HPDE6-E6E7 (cell line): ENCODE measurements around the gene NKAIN2.

Source experiments
- DNase-seq: peaks from one replicate; pipeline ENCODE4 v3.0.0; 2011; ENCODE audit warnings: missing footprints; ENCODE audit errors: extremely low spot score

NKAIN2 gene

DNA sequence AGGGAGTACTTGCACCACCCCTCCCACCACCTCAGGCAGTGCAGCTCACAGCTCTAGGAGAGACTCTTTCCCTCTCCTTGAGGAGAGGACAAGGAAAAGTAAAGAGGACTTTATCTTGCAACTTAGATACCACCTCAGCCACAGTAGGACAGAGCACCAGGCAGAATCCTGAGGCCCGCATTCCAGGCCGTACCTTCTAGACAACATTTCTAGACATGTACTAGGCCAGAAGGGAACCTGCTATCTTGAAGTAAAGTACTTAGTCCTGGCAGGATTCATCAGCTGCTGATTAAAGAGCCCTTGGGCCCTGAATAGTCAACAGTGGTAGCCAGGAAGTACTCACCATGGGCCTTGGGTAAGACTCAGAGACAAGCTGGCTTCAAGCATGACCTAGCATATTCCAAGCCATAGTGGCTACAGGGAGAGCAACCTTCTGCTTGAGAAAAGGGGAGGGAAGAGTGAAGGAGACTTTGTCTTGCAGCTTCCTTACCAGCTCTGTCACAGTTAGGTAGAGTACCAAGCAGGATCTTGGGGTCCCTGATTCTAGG, 774.1 kb downstream of the NKAIN2 start:
- DNase-seq = no peak

GRCh38 chr6:124590001-124590400, 786.3 kb downstream of the NKAIN2 start:
- no peak for DNase-seq

DNA sequence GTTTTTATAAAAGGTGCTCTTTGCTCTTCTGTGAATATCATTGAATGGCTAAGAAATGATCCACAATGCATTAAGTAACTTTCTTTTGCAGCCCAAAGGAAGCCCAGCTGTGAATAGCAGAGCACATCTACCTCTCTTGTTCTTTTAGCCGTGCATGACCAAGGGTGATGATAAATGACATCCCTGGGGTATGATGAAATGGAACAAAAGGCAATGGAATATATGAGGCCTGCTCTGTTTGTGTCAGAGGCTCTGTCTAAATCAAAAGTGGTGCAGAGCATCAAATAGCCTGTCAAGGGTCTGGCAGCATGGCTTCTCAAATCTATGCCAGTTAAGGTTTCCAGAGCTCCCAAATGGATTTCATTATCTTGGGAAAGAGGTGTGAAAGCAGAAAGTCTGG, 796.0 kb downstream of the NKAIN2 start:
- no peak for DNase-seq

DNA sequence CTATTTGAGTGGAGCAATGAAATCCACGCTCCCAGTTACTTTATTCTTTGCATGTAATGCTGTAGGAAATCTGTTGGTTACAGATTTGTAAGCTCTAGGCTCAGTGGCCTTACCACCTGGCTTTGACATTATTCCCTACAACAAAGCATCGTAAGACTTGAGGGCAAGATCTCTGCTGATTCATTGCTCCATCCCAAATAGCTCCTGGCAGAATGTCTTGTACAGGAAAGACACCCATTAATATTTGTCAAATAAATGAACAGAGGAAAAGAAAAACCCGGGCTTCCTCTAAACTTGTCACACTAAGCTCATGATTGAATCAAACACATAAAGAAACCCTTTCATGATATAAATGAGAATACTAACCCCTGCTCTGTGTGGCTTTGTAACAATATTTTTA, 801.1 kb downstream of the NKAIN2 start:
- DNase-seq = no peak

- no peak for DNase-seq
Measured at GRCh38 chr6:124607119-124607627, 803.5 kb downstream of the NKAIN2 start.

GRCh38 chr6:124613031-124613430, 809.4 kb downstream of the NKAIN2 start:
- no peak for DNase-seq

DNA sequence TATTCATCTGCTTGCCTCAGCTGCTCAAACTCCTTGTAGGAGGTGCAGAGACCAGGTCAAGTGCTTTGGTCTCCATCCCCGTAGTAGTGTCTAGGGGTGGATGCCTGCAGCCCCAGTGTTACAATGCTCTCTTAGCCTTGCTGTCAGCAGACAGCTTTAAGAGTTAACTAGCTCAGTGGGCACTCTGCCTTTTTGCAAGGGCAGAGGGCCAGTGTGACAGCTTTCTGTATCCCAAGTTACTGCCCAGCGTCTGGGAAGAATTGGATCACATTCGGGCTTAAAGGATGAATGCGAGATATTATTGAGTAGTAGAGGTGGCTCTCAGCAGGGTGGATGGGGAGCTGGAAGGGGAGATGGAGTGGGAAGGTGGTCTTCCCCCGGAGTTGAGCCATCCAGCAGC, 818.7 kb downstream of the NKAIN2 start:
- DNase-seq = no peak

DNA sequence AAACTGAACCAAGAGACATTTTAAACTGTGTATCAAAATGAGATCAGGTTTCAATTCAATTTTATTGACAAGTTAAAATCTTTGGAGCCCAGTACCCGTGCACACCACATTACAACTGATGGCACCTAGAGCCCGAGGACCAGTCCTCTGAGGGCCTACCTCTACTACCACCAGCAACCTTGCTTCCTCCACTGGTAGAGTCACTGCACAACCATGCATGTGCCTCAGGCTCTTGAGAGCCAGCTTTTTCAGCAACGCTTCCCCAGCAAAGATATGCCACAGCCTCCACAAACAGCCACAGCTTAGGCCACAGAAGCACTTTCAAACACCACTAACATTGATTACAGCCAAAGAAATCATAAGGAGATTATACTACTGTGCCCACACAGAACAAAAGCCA, 830.0 kb downstream of the NKAIN2 start:
- DNase-seq = no peak

DNA sequence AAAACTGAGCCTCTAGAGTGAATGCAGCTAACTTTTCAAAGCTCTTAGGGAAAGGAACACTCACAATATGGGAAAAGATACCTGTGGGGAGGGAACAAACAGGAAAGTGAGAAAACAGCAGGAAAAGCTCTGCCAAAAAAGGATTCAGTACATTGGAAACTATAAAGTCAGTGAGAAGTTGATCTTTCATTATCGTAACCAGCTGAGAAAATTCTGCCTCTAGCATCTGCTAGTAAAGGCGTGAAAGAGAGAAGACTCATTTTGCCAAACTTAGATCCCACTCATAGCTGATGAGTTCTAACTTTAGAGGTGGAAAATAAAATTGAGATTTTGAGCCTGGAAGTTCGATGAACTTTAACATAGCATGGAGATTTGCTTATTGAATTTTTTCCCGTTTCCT, 836.8 kb downstream of the NKAIN2 start:
- DNase-seq = no peak

DNA sequence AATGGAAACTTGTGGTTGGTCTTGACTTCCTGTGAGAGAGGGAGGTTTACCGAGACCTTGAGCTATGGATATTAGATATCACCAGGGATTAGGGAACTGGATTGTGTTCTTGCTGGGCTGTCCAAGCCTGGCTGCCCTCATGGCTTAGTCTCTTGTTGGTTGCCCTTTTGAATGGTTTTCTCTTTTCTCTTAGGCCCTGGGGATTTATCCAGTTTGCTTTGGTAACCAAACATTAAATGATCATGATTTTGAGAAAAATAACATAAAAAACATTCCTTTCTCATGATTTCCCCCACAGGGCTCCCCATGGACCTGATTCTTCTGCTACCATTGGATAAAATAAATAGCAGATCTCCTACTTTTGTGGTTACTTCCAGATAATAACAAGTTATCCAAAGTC, 852.2 kb downstream of the NKAIN2 start:
- DNase-seq = no peak

- DNase-seq = no peak
Measured at GRCh38 chr6:124658053-124658452, 854.4 kb downstream of the NKAIN2 start.

- DNase-seq = no peak
Measured at GRCh38 chr6:124659427-124659826, 855.8 kb downstream of the NKAIN2 start.

DNA sequence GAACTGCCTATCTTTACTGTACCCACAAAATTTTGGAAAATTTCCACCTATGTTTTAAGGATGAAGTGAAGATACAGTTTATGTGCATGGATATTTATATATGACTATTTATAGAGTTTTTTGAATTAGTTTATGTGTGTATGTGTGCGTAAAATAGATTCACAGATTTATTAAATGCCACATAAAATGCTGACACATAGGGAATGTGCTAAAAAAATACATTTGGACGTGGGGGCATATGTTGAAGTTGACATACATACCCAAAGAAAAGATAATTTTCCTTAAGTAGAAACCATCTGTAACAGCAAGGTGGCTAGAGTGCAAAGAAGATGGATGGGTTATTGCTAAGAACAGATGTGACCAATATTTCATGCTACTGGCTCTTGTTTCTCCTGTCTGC, 856.5 kb downstream of the NKAIN2 start:
- DNase-seq = no peak

DNA sequence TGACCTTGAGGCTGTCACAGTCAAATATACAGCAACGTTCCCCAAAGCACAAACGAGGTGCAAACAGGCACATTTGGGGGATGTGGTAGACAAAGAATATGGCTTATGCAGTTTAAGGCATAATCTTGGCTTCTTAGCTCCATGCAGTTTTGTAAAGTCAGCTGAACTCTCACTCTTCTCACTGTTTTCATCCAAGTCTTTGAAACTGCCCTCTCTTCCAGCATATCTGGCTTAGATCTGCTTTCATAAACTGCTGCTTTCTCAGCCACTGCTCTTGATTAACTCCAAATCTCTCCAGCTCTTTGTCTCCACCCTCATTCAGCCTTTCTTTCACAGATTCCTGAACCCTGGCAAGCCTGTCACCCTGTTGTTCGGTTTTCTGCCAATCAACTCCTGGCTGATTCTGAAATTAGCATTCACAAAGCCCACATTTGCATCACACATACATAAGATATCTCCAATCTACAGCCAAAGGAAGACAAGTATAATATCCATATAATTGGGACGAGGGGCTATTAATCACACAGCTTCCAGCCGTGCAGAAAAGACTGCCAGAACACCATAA, 857.5 kb downstream of the NKAIN2 start:
- no peak for DNase-seq

GRCh38 chr6:124668028-124668427, 864.4 kb downstream of the NKAIN2 start:
- DNase-seq = no peak

- DNase-seq = no peak
Measured at GRCh38 chr6:124669713-124670480, 866.2 kb downstream of the NKAIN2 start.

DNA sequence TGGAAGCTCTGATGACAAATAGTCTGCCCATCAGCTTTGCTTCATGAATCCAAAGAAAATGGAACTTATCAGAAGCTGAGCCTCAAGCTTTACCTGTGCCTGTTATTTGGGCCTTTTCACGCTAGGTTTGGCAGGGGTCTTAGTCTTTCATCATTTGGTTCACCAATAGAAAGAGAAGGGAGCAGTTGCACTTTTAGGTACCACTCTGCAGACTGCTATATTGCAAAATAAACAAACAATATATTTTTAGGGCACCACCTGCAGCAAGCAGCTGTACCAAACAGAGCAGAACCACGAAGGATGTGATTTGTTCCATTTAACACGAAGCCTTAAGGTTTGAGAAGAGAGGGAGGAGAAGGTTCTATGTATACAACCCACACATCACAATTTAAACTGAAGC, 867.1 kb downstream of the NKAIN2 start:
- no peak for DNase-seq

- DNase-seq = no peak
Measured at GRCh38 chr6:124671324-124671723, 867.7 kb downstream of the NKAIN2 start.

DNA sequence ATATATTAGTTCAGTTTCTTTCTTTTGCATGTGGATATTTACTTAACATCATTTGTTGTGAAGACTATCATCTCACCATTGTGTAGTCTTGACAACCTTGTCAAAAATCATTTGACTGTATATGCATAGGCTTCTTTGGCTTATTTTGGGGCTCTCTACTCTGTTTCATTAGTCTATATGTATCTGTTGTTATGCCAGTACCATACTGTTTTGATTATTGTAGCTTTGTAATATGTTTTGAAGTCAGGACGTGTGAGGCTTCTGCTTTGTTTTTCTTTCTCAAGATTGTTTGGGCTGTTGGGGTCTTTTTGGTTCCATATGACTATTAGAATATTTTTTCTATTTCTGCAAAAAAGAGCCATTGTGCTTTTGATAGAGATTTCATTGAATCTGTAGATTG, 870.4 kb downstream of the NKAIN2 start:
- no peak for DNase-seq

- no peak for DNase-seq
Measured at GRCh38 chr6:124676033-124676432, 872.4 kb downstream of the NKAIN2 start.

DNA sequence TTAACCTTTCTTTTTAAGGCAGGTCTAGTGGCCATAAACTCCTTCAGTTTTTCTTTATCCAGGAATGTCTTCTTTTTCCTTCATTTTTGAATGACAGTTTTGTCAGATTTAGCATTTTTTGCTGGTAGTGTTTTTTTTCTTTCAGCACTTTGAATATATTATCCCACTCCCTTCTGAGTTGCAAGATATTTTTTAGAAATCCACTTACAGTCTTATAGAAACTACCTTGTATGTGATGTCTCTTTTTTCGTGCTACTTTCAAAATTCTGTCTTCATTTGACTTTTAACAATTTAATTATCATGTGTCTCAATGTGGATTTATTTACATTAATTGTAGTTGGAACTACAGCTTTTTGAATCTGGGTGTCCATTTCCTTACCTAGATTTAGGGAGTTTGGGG, 874.2 kb downstream of the NKAIN2 start:
- no peak for DNase-seq

- no peak for DNase-seq
Measured at GRCh38 chr6:124679387-124679786, 875.7 kb downstream of the NKAIN2 start.

GRCh38 chr6:124682751-124683150, 879.1 kb downstream of the NKAIN2 start:
- DNase-seq = no peak
